Measurements from ENCODE around the gene ARL13A. TPM values are rescaled to one million over a fixed set of nuclear protein-coding genes. Genes with fewer than 3 reads are reported as not detected.
A peak's percentile ranks its signal among the peaks of the same experiment; 100 is the strongest.

The ARL13A gene
- polyA plus RNA-seq, 2 of the 4 experiments (the other 2 are of a cell fraction) = 0.10 to 0.12 TPM

DNA sequence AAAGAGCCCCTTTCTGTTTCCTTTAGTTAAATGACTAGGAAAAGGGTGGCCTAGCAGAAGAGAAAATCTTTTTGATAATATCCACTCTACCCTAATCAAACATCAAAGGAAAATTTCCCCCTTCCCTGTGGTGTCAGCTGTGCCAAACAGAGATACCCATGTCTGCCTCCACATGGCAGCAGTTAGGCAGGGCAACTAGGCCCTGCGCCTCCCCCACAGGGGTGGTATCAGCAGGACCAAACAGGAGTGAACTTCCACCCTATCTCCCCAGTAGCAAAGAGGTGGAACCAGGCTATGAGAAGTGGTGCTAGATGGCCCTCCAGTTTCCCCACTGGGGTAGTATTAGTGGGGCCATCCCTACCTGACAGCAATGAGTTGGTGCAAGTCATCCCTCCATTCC, 21.0 kb upstream of the ARL13A start:
- no peak overlapping the region for H3K27ac ChIP-seq
- H3K4me3 ChIP-seq = no peak overlapping the region
- no peak for FAIRE-seq
- no peak overlapping the region for H3K4me2 ChIP-seq
- no peak for TF ChIP-seq CHD2 (IDR thresholded peaks at IDR 0.05; ENCODE audit: low read length, partially characterized antibody)
- TF ChIP-seq EP300 (IDR thresholded peaks at IDR 0.05) = no peak
- no peak for TF ChIP-seq EHF (CRISPR knock-in tag; IDR thresholded peaks at IDR 0.05)
- TF ChIP-seq HDAC2 (IDR thresholded peaks at IDR 0.05) = no peak
- TF ChIP-seq NR3C1 (IDR thresholded peaks at IDR 0.05) = no peak
- TF ChIP-seq RARB (CRISPR knock-in tag; IDR thresholded peaks at IDR 0.05) = no peak
- no peak for TF ChIP-seq HOXA7 (CRISPR knock-in tag; IDR thresholded peaks at IDR 0.05)
- no peak for TF ChIP-seq GATA3 (IDR thresholded peaks at IDR 0.05; ENCODE audit: borderline replicate concordance)
- no peak for TF ChIP-seq POLR2A (IDR thresholded peaks at IDR 0.05; ENCODE audit: low read length)
- TF ChIP-seq RAD21 (conservative IDR thresholded peaks at IDR 0.05 in 1 of 2, IDR thresholded peaks at IDR 0.05 in 1 of 2) = no peak
- no peak for TF ChIP-seq CHD4 (IDR thresholded peaks at IDR 0.05; ENCODE audit: borderline replicate concordance)
- no peak for TF ChIP-seq MAZ (IDR thresholded peaks at IDR 0.05; ENCODE audit: borderline replicate concordance, low read depth, low read length)
- no peak for TF ChIP-seq FOXS1 (CRISPR knock-in tag; IDR thresholded peaks at IDR 0.05)
- no peak for TF ChIP-seq MYC (IDR thresholded peaks at IDR 0.05; ENCODE audit: borderline replicate concordance, low read length)
- TF ChIP-seq PHF8 (IDR thresholded peaks at IDR 0.05; ENCODE audit: borderline replicate concordance, low read depth) = no peak
- TF ChIP-seq, protein P1, sequence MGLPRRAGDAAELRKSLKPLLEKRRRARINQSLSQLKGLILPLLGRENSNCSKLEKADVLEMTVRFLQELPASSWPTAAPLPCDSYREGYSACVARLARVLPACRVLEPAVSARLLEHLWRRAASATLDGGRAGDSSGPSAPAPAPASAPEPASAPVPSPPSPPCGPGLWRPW (IDR thresholded peaks at IDR 0.05) = no peak
- no peaks in the 10 kb centered on the region for H3K4me1 ChIP-seq
- ChIA-PET POLR2A (no interaction called here), CTCF (no interaction called here)
- no peak for DNase-seq (ENCODE audit: low read depth in 1 of 2, low spot score in 1 of 2)
- ATAC-seq = no peak
- no peaks in the 10 kb centered on the region for H3K9me3 ChIP-seq
- WGBS (ENCODE audit: missing lambda C conversion rate) = 70% methylated on average over 1 of the region's 1 CpG

DNA sequence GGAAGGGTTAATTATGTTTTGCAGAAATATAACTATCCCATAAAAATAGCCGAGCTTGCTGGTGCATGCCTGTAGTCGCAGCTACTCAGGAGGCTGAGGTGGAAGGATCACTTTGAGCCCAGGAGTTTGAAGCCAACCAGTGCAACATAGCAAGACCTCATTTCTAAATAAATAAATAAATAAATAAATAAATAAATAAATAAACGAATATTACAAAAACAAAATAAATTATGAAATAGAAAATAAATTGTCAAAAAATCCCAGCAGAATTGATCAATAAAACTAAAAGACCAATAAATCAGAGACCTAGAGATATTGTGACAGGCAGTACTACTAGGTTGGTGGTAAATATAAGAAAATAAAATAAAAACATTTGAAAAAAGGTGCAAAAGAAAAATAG, 6.7 kb upstream of the ARL13A start:
- H3K27ac ChIP-seq = no peak overlapping the region
- WGBS (ENCODE audit: missing lambda C conversion rate) = 63% methylated on average over 3 of the region's 3 CpGs
- no peak for TF ChIP-seq JUN (IDR thresholded peaks at IDR 0.05)
- no peak for TF ChIP-seq FOXS1 (CRISPR knock-in tag; IDR thresholded peaks at IDR 0.05)
- TF ChIP-seq HOXB13 (CRISPR knock-in tag; IDR thresholded peaks at IDR 0.05; ENCODE audit: low read depth) = no peak
- TF ChIP-seq SMC3 (IDR thresholded peaks at IDR 0.05) = no peak
- peak; percentile 31 for TF ChIP-seq ZC3H11A (IDR thresholded peaks at IDR 0.05)
- H3K4me3 ChIP-seq = no peak overlapping the region
- H3K9me3 ChIP-seq = no peaks in the 10 kb centered on the region
- DNase-seq (ENCODE audit: low read depth in 1 of 2, low spot score in 1 of 2) (no peak), ATAC-seq (no peak), FAIRE-seq (no peak)
- no peak overlapping the region for H3K4me2 ChIP-seq
- ChIA-PET POLR2A (no interaction called here), CTCF (no interaction called here)
- H3K4me1 ChIP-seq = no peaks in the 10 kb centered on the region

DNA sequence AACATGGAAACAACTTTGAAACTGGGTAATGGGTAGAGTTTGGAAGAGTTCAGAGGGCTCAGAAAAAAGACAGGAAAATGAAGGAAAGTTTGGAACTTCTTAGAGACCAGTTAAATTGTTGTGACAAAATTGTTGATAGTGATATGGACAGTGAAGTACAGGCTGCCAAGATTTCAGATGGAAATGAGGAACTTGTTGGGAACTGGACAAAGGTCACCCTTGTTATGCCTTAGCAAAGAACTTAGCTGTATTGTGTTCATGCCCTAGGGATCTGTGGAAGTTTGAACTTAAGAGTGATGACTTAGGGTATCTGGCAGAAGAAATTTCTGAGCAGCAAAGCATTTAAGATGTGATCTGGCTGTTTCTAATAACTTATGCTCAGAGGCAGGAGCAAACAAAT, 5.1 kb upstream of the ARL13A start:
- no peaks in the 10 kb centered on the region for H3K4me1 ChIP-seq
- FAIRE-seq = no peak
- H3K27ac ChIP-seq = no peak overlapping the region
- H3K4me3 ChIP-seq = no peak overlapping the region
- POLR2A ChIA-PET = no interaction called here
- no peak overlapping the region for H3K4me2 ChIP-seq
- TF ChIP-seq TP53 (CRISPR knock-in tag; IDR thresholded peaks at IDR 0.05) (no peak), KDM5A (IDR thresholded peaks at IDR 0.05) (no peak), SREBF2 (IDR thresholded peaks at IDR 0.05) (no peak), SMC3 (IDR thresholded peaks at IDR 0.05) (no peak), ZSCAN20 (CRISPR knock-in tag; IDR thresholded peaks at IDR 0.05) (no peak), ZNF302 (CRISPR knock-in tag; IDR thresholded peaks at IDR 0.05) (no peak), POLR2AphosphoS2 (conservative IDR thresholded peaks at IDR 0.05; ENCODE audit: low read length) (no peak), MYC (IDR thresholded peaks at IDR 0.05; ENCODE audit: borderline replicate concordance, low read length) (no peak), CHD2 (IDR thresholded peaks at IDR 0.05; ENCODE audit: low read length, partially characterized antibody) (no peak), RAD21 (conservative IDR thresholded peaks at IDR 0.05 in 1 of 2, IDR thresholded peaks at IDR 0.05 in 1 of 2) (no peak), KDM1A (IDR thresholded peaks at IDR 0.05; ENCODE audit: low read depth) (no peak)
- TF ChIP-seq, protein P2, sequence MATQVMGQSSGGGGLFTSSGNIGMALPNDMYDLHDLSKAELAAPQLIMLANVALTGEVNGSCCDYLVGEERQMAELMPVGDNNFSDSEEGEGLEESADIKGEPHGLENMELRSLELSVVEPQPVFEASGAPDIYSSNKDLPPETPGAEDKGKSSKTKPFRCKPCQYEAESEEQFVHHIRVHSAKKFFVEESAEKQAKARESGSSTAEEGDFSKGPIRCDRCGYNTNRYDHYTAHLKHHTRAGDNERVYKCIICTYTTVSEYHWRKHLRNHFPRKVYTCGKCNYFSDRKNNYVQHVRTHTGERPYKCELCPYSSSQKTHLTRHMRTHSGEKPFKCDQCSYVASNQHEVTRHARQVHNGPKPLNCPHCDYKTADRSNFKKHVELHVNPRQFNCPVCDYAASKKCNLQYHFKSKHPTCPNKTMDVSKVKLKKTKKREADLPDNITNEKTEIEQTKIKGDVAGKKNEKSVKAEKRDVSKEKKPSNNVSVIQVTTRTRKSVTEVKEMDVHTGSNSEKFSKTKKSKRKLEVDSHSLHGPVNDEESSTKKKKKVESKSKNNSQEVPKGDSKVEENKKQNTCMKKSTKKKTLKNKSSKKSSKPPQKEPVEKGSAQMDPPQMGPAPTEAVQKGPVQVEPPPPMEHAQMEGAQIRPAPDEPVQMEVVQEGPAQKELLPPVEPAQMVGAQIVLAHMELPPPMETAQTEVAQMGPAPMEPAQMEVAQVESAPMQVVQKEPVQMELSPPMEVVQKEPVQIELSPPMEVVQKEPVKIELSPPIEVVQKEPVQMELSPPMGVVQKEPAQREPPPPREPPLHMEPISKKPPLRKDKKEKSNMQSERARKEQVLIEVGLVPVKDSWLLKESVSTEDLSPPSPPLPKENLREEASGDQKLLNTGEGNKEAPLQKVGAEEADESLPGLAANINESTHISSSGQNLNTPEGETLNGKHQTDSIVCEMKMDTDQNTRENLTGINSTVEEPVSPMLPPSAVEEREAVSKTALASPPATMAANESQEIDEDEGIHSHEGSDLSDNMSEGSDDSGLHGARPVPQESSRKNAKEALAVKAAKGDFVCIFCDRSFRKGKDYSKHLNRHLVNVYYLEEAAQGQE (IDR thresholded peaks at IDR 0.05) = no peak
- CTCF ChIA-PET = interaction anchor here (0.6 kb wide), 1 partner anchor 40 kb away, joined by 3 read pairs; no protein-coding TSS in a partner anchor
- no peaks in the 10 kb centered on the region for H3K9me3 ChIP-seq
- ATAC-seq = no peak
- no peak for DNase-seq (ENCODE audit: low read depth in 1 of 2, low spot score in 1 of 2)

All from A549 (cell line).